Activated B cell treated with CpG ODN at 0.5 μM for 24 hours (primary cell): ENCODE data around the gene ZSWIM5. TPM values are rescaled to one million over a fixed set of nuclear protein-coding genes. Genes with fewer than 3 reads are reported as not detected.

Experiments used
- ATAC-seq: fragments of 200-7000 bp; cut with Tn5 transposase; one replicate; pipeline ENCODE4 v1.10.0; 2021; ENCODE audit warnings: low read depth, mild to moderate bottlenecking, moderate library complexity
- CTCF ChIA-PET: fragments of 350-600 bp; sonication (Branson Sonifier 250); formaldehyde crosslinking; loops from one replicate; lab custom pipeline; 2021; ENCODE audit warnings: antibody characterized with exemption; lab: Charles Lee
- POLR2A ChIA-PET: fragments of 350-600 bp; sonication (Branson Sonifier 250); formaldehyde crosslinking; loops from one replicate; lab custom pipeline; 2021; ENCODE audit warnings: antibody characterized with exemption; lab: Charles Lee
- DNase-seq: peaks from one replicate; pipeline ENCODE4 v3.0.0; 2022
- H3K27ac Mint-ChIP-seq: one replicate; pipeline ENCODE4 v1.8.0; 2020; ENCODE audit warnings: mixed read lengths
- H3K27me3 Mint-ChIP-seq: one replicate; pipeline ENCODE4 v1.8.0; 2021; ENCODE audit warnings: mixed read lengths
- H3K36me3 Mint-ChIP-seq: one replicate; pipeline ENCODE4 v1.8.0; 2021; ENCODE audit warnings: low read depth, mixed read lengths
- H3K4me1 Mint-ChIP-seq: one replicate; pipeline ENCODE4 v1.8.0; 2021; ENCODE audit warnings: mixed read lengths
- H3K4me3 Mint-ChIP-seq: one replicate; pipeline ENCODE4 v1.8.0; 2020; ENCODE audit warnings: mild to moderate bottlenecking, mixed read lengths
- H3K9me3 Mint-ChIP-seq: one replicate; pipeline ENCODE4 v1.8.0; 2020; ENCODE audit warnings: mixed read lengths
- intact Hi-C: fragments of 100-400 bp; cut with micrococcal nuclease; formaldehyde crosslinking; loops from one replicate; pipeline ENCODE4 v1.15.1; 2024
- total RNA-seq: library from RNA; stranded (reverse); gene quantifications from 2 replicates; pipeline ENCODE4 v1.2.3, GENCODE V29; 2022
- TF ChIP-seq, protein P1 (sequence below): fragments of 200-600 bp; IDR thresholded peaks from one replicate; pipeline ENCODE4 v1.8.0; 2022; ENCODE audit warnings: antibody characterized with exemption, mild to moderate bottlenecking

ZSWIM5 gene
- total RNA-seq, 1 donor from 2014 or later: 1.6 TPM

DNA sequence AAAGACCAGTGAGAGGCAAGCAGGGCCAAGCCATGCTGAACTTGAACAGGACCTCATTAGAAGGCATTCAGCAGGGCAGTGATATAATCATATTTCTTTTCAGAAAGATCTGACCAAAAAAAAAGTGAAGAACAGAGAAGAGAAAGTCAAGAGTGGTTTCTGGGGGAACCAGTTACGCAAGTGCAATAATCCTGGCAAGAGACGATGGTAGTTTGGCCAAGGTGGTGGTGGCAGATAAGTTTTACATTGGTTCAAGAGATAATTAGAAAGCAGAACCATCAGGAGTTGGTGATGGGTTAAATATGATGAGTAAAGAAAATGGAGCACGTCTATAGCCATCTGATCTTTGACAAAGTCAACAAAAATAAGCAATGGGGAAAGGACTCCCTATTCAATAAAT, 54.3 kb downstream of the ZSWIM5 start:
- Mint-ChIP-seq H3K36me3 (no peaks in the 10 kb centered on the region), H3K4me1 (no peaks in the 10 kb centered on the region), H3K27ac (no peak overlapping the region), H3K4me3 (no peak overlapping the region), H3K27me3 (peaks cover 22% of the 10 kb centered on the region), H3K9me3 (peaks cover 6% of the 10 kb centered on the region)
- ChIA-PET POLR2A (no interaction called here), CTCF (no interaction called here)
- intact Hi-C loops: no loop called here
- no peak for DNase-seq
- no peak for ATAC-seq
- TF ChIP-seq, protein P1, sequence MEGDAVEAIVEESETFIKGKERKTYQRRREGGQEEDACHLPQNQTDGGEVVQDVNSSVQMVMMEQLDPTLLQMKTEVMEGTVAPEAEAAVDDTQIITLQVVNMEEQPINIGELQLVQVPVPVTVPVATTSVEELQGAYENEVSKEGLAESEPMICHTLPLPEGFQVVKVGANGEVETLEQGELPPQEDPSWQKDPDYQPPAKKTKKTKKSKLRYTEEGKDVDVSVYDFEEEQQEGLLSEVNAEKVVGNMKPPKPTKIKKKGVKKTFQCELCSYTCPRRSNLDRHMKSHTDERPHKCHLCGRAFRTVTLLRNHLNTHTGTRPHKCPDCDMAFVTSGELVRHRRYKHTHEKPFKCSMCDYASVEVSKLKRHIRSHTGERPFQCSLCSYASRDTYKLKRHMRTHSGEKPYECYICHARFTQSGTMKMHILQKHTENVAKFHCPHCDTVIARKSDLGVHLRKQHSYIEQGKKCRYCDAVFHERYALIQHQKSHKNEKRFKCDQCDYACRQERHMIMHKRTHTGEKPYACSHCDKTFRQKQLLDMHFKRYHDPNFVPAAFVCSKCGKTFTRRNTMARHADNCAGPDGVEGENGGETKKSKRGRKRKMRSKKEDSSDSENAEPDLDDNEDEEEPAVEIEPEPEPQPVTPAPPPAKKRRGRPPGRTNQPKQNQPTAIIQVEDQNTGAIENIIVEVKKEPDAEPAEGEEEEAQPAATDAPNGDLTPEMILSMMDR: no peak

DNA sequence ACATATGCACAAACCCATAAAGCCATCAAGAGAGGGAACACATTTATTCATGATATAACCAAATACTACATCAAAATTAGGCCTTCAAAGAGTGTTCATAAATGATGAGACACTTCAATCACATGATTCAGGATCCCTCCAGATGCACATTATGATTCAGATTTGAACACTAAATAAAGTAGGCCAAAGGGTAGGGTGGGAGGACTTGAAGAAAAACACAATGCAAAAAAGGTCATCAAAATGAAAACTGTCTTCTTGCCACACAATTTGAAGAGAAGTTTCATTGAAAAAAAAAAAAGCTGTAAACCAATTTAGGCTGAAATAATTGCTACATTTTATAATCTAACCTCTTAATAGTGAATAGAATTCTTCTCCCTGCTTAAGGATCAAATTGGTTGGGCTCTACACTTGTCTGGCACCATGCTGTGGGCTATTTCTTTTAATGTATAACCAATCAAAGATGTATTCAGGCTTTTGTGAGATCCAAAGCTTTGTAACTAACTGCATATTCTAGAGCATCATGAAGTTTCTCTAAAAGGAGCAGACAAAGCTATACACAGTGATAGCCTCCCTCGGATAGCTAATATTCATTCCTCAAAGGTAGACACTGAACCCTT, 58.1 kb downstream of the ZSWIM5 start:
- TF ChIP-seq, protein P1: no peak
- peaks cover 6% of the 10 kb centered on the region for H3K27me3 Mint-ChIP-seq
- no peak for ATAC-seq
- H3K4me3 Mint-ChIP-seq: no peak overlapping the region
- intact Hi-C loops: no loop called here
- H3K36me3 Mint-ChIP-seq: no peaks in the 10 kb centered on the region
- DNase-seq: no peak
- no peak overlapping the region for H3K27ac Mint-ChIP-seq
- POLR2A ChIA-PET: no interaction called here
- no peaks in the 10 kb centered on the region for H3K9me3 Mint-ChIP-seq
- no peaks in the 10 kb centered on the region for H3K4me1 Mint-ChIP-seq
- CTCF ChIA-PET: no interaction called here

DNA sequence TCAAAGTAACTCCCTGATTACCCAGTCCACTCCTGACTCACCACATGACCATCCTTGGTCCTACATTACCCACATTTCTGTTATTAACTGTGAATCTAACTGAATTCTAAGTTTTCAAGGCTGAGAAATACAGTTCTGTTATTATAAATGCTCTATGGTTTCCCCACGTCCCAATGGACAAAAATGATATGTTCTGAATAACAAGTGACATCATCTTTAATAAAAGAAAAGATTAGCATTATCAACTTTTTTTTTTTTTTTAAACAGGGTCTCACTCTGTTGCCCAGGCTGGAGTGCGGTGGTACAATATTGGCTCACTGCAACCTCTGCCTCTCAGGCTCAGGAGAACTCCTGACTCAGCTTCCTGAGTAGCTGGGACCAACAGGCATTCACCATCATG, 59.6 kb downstream of the ZSWIM5 start:
- Mint-ChIP-seq H3K27me3 (peaks cover 4% of the 10 kb centered on the region), H3K9me3 (no peaks in the 10 kb centered on the region), H3K27ac (no peak overlapping the region), H3K4me1 (no peaks in the 10 kb centered on the region), H3K36me3 (no peaks in the 10 kb centered on the region), H3K4me3 (no peak overlapping the region)
- TF ChIP-seq, protein P1: no peak
- intact Hi-C loops: no loop called here
- CTCF ChIA-PET: no interaction called here
- no peak for DNase-seq
- no peak for ATAC-seq
- POLR2A ChIA-PET: interaction anchor here (0.7 kb wide), 1 partner anchor 1975 kb away, joined by 5 read pairs; the partner anchor contains the start of genes CFAP57 and EBNA1BP2

DNA sequence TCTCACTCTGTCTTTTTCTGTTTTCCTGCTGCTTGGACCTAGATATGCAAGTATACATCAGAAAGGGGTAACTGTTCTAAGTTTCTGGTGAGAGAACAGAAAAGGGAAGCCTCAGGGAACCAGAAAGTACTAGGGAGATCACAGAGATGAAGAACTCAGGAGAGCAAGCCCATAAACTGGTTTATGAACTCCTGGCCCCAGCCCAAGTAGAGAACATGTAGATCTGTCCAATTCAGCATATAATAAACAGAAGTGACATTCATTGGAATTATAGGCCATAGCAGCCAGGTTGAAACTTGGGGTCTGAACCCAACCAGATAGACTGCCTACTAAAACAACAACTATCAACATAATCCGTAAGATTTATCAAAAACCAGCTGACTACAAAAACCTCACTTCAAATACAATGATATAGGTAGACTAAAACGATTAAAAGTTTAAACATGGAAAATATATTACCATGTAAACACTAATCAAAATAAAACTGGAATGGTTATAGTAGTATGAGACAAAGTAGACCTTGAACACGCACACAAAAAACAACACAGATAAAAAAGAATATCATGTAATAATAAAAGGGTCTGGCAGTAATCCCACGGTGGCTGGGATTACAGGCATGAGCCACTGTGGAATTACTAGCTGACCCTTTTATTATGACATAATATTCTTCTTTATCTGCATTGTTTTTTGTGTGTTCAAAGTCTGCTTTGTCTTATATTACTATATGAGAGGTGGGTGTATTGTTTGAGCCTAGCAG, 65.0 kb downstream of the ZSWIM5 start:
- Mint-ChIP-seq H3K36me3 (no peaks in the 10 kb centered on the region), H3K4me3 (no peak overlapping the region), H3K27me3 (peaks cover 12% of the 10 kb centered on the region), H3K27ac (no peak overlapping the region), H3K9me3 (no peaks in the 10 kb centered on the region), H3K4me1 (no peaks in the 10 kb centered on the region)
- no peak for ATAC-seq
- ChIA-PET POLR2A (no interaction called here), CTCF (no interaction called here)
- DNase-seq: no peak
- intact Hi-C loops: no loop called here
- TF ChIP-seq, protein P1: no peak

DNA sequence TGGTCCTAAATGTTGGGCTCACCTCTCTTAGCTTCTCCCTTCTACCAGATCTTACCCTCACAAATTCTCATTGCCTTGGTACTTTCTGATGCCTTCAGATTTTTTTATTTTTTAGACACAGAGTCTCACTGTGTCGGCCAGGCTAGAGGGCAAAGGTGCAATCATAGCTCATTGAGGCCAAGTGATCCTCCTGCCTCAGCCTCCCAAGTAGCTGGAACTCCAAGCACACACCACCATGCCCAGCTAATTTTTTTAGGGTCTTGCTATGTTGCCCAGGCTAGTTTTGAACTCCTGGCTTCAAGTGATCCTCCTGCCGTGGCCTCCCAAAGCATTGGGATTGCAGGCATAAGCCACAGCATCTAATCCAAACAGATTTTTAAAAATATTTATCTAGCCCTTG, 69.4 kb downstream of the ZSWIM5 start:
- H3K27ac Mint-ChIP-seq: no peak overlapping the region
- CTCF ChIA-PET: no interaction called here
- H3K4me3 Mint-ChIP-seq: no peak overlapping the region
- TF ChIP-seq, protein P1: no peak
- intact Hi-C loops: no loop called here
- H3K4me1 Mint-ChIP-seq: no peaks in the 10 kb centered on the region
- DNase-seq: no peak
- POLR2A ChIA-PET: no interaction called here
- H3K36me3 Mint-ChIP-seq: no peaks in the 10 kb centered on the region
- peaks cover 10% of the 10 kb centered on the region for H3K27me3 Mint-ChIP-seq
- ATAC-seq: no peak
- peaks cover 2% of the 10 kb centered on the region for H3K9me3 Mint-ChIP-seq
